GM12878 (cell line): Measurements from ENCODE around the gene KLRK1. TPM values are rescaled to one million over a fixed set of nuclear protein-coding genes. Genes with fewer than 3 reads are reported as not detected.
"Not testable (repeated sequence)": the region's sequence is repeated elsewhere in the genome, so short reads cannot be mapped to it uniquely, and the experiment has no call there.

ENCODE experiments used
- ATAC-seq: fragments of 200-7000 bp; cut with Tn5 transposase; 3 replicates; pipeline ENCODE4 v1.9.1; 2020; ENCODE audit warnings: mild to moderate bottlenecking, moderate library complexity
- BruUV-seq: library from RNA; stranded (reverse); fragments of 400-500 nt; replicated peaks from 2 replicates; lab custom pipeline; 2021; lab: Mats Ljungman, UMichigan
- CTCF ChIA-PET: fragments of 300-600 bp; sonication (Branson Sonifier 250); formaldehyde crosslinking; extraction: SDS; loops from one replicate; lab custom pipeline; 2021; ENCODE audit warnings: inconsistent platforms; lab: Yijun Ruan, JAX
- POLR2A ChIA-PET: fragments of 350-600 bp; formaldehyde crosslinking; extraction: SDS; loops from one replicate; lab custom pipeline; 2021; ENCODE audit warnings: inconsistent platforms; lab: Charles Lee
- RAD21 ChIA-PET: fragments of 300-600 bp; sonication (Branson Sonifier 250); formaldehyde crosslinking; loops from one replicate; lab custom pipeline; 2023; ENCODE audit warnings: antibody characterized with exemption; ENCODE audit not compliant: unreplicated experiment; lab: Charles Lee
- SMC1A ChIA-PET: fragments of 300-600 bp; sonication (Branson Sonifier 250); formaldehyde crosslinking; loops from one replicate; lab custom pipeline; 2023; ENCODE audit not compliant: unreplicated experiment, uncharacterized antibody; lab: Charles Lee
- DNase-seq: peaks from one replicate; pipeline ENCODE4 v3.0.0-alpha.2; 2011; ENCODE audit warnings: low read depth, low spot score
- FAIRE-seq: peaks from 3 replicates; lab custom pipeline; 2011; peaks lifted over from hg19 to GRCh38; lab: Jason Lieb, UNC
- H2AFZ ChIP-seq: 2 replicates; pipeline ENCODE4 v1.6.0; 2011; ENCODE audit warnings: low read depth, low read length, control low read depth; ENCODE audit not compliant: control insufficient read depth
- H3K27ac ChIP-seq: 2 replicates; pipeline ENCODE4 v1.5.1; 2011; ENCODE audit warnings: control low read depth; ENCODE audit not compliant: control insufficient read depth, insufficient read depth
- H3K27me3 ChIP-seq, 2 experiments: replicated peaks in 1 of 2; 2 replicates each; pipeline versions ENCODE4 v1.6.0 to v1.6.1; 2011; ENCODE audit warnings: low read length in 1 of 2; ENCODE audit not compliant: control insufficient read depth in 2 of 2, insufficient read depth in 2 of 2
- H3K36me3 ChIP-seq, 2 experiments: 2 replicates each; pipeline ENCODE4 v1.5.1; 2011; ENCODE audit warnings: low read length in 1 of 2; ENCODE audit not compliant: control insufficient read depth in 2 of 2, insufficient read depth in 2 of 2
- H3K4me1 ChIP-seq: 2 replicates; pipeline ENCODE4 v1.6.1; 2011; ENCODE audit warnings: mild to moderate bottlenecking, low read length, moderate library complexity, mixed read lengths; ENCODE audit not compliant: control insufficient read depth, insufficient read depth
- H3K4me2 ChIP-seq: 2 replicates; pipeline ENCODE4 v1.6.0; 2011; ENCODE audit warnings: control low read depth; ENCODE audit not compliant: control insufficient read depth, insufficient read depth
- H3K4me3 ChIP-seq: fragments of 200-600 bp; sonication (generic); 2 replicates; pipeline ENCODE4 v1.5.1; 2016
- H3K79me2 ChIP-seq: 2 replicates; pipeline ENCODE4 v1.6.0; 2011; ENCODE audit warnings: low read length; ENCODE audit not compliant: control insufficient read depth, insufficient read depth
- H3K9ac ChIP-seq: 2 replicates; pipeline ENCODE4 v1.8.0; 2011; ENCODE audit warnings: low read length, control low read depth, mixed read lengths; ENCODE audit not compliant: control insufficient read depth, insufficient read depth
- H3K9me3 ChIP-seq: replicated peaks from 3 replicates; pipeline ENCODE4 v1.5.1; 2011; ENCODE audit warnings: mild to moderate bottlenecking, low read length; ENCODE audit not compliant: control insufficient read depth, insufficient read depth
- H4K20me1 ChIP-seq: 2 replicates; pipeline ENCODE4 v1.6.0; 2011; ENCODE audit not compliant: control insufficient read depth, insufficient read depth
- JUNB ChIP-seq: IDR thresholded peaks from 2 replicates; pipeline ENCODE4 v1.6.1; 2016; ENCODE audit warnings: antibody characterized with exemption, mild to moderate bottlenecking
- WGBS: methylation state at CpG from one replicate; pipeline ENCODE4 v1.1.6; 2016; ENCODE audit warnings: low lambda C conversion rate; ENCODE audit not compliant: insufficient replicate concordance, insufficient coverage; ENCODE audit errors: missing lambda C conversion rate; 5-methylcytosine and 5-hydroxymethylcytosine counted together
- in situ Hi-C: fragments of 300-500 bp; cut with MboI; formaldehyde crosslinking; loops from 9 replicates; pipeline ENCODE4 v1.14.3; 2018; ENCODE audit warnings: mixed read lengths
- intact Hi-C: fragments of 100-400 bp; cut with micrococcal nuclease; formaldehyde crosslinking; loops from one replicate; pipeline ENCODE4 v1.14.2; 2022; ENCODE audit not compliant: unreplicated experiment
- polyA plus RNA-seq, 11 experiments: library from polyadenylated mRNA; depleted of rRNA in 4 of 11; unstranded in 6 of 11; stranded (reverse) in 5 of 11; fragments of >200 nt; fragmentation: Nextera tagmentation in 4 of 11; fragmentation: Illumina TruSeq in 1 of 11; extraction: Ambion mirVana in 4 of 11; extraction: Trizol in 1 of 11; gene quantifications; 1 replicate in 1 of 11; 2 replicates in 10 of 11; pipeline versions ENCODE4 v1.2.1 to v1.2.3, GENCODE V29; 2011 to 2016; ENCODE audit warnings: inconsistent platforms in 2 of 11, missing spikeins in 2 of 11, low read depth in 1 of 11
- total RNA-seq, 4 experiments: library from RNA; depleted of rRNA in 3 of 4; stranded (reverse); fragments of >200 nt in 3 of 4; fragmentation: Illumina TruSeq in 1 of 4; extraction: Trizol in 1 of 4; gene quantifications; 2 replicates each; pipeline versions ENCODE4 v1.2.1 to v1.2.3, GENCODE V29; 2013 to 2021

KLRK1 gene
- total and polyA plus RNA-seq, 10 of the 15 experiments (the other 5 are each of a cell fraction or from before 2014, with no cell fraction given): 0.27 to 2.0 (median 0.99) TPM

- in situ Hi-C loops, SMC1A ChIA-PET, H3K79me2 ChIP-seq, H3K9ac ChIP-seq, H4K20me1 ChIP-seq, H3K36me3 ChIP-seq, H2AFZ ChIP-seq, H3K9me3 ChIP-seq, CTCF ChIA-PET, H3K4me3 ChIP-seq, DNase-seq, BruUV-seq, H3K4me2 ChIP-seq, intact Hi-C loops, POLR2A ChIA-PET, RAD21 ChIA-PET, H3K27ac ChIP-seq, H3K27me3 ChIP-seq, H3K4me1 ChIP-seq: not testable (repeated sequence)
- FAIRE-seq (peak; percentile 94), ATAC-seq (peak; percentile 44)
- WGBS: 11% methylated on average over 2 of the region's 3 CpGs
Measured at GRCh38 chr12:10422159-10422558, 32.3 kb upstream of the KLRK1 start.

GRCh38 chr12:10420334-10420733, 30.5 kb upstream of the KLRK1 start, which contains the start of gene KLRC3:
Gene KLRC3, minus strand, starts transcription at chr12:10420595. Its CDS starts 45 bp downstream, at chr12:10420550.
- H3K27ac ChIP-seq, DNase-seq, intact Hi-C loops, H3K79me2 ChIP-seq, H3K36me3 ChIP-seq, POLR2A ChIA-PET, SMC1A ChIA-PET, H4K20me1 ChIP-seq, BruUV-seq, in situ Hi-C loops, H3K9ac ChIP-seq, H2AFZ ChIP-seq, H3K4me1 ChIP-seq, H3K4me3 ChIP-seq, RAD21 ChIA-PET, CTCF ChIA-PET, FAIRE-seq, H3K27me3 ChIP-seq, H3K4me2 ChIP-seq, H3K9me3 ChIP-seq: not testable (repeated sequence)
- peak; percentile 38; the same call in 1 of the 2 replicates for TF ChIP-seq JUNB
- ATAC-seq: peak; percentile 48; the same call in 1 of the 3 replicates
- WGBS: 5% methylated on average over 1 of the region's 1 CpG
